H9 (cell line): ENCODE results near the gene LRRC30. TPM values are rescaled to one million over a fixed set of nuclear protein-coding genes. Genes with fewer than 3 reads are reported as not detected.

ENCODE experiments used
- DNase-seq: peaks from one replicate; pipeline ENCODE4 v3.0.0-alpha.2; 2017
- H2AFZ ChIP-seq: one replicate; pipeline ENCODE4 v1.6.1; 2013; ENCODE audit warnings: mild to moderate bottlenecking, low read length, control low read depth, moderate library complexity
- H2AK5ac ChIP-seq: 2 replicates; pipeline ENCODE4 v1.6.1; 2013; ENCODE audit warnings: low read length, control low read depth, mixed read lengths; ENCODE audit not compliant: insufficient read length
- H2BK120ac ChIP-seq: one replicate; pipeline ENCODE4 v1.6.1; 2013; ENCODE audit warnings: low read depth, mild to moderate bottlenecking, low read length, control low read depth, inconsistent platforms; ENCODE audit not compliant: poor library complexity, severe bottlenecking
- H2BK12ac ChIP-seq: 2 replicates; pipeline ENCODE4 v1.6.1; 2013; ENCODE audit warnings: low read length, control low read depth, mixed read lengths, low read depth; ENCODE audit not compliant: insufficient read length
- H2BK15ac ChIP-seq: 2 replicates; pipeline ENCODE4 v1.6.1; 2013; ENCODE audit warnings: low read depth, low read length, control low read depth
- H2BK20ac ChIP-seq: one replicate; pipeline ENCODE4 v1.6.1; 2013; ENCODE audit warnings: low read depth, mild to moderate bottlenecking, low read length, control low read depth, inconsistent platforms; ENCODE audit not compliant: poor library complexity, severe bottlenecking
- H2BK5ac ChIP-seq: 2 replicates; pipeline ENCODE4 v1.6.1; 2013; ENCODE audit warnings: low read length, control low read depth, mixed read lengths; ENCODE audit not compliant: insufficient read length
- H3K14ac ChIP-seq: 2 replicates; pipeline ENCODE4 v1.6.1; 2013; ENCODE audit warnings: low read length, control low read depth; ENCODE audit not compliant: insufficient read depth
- H3K18ac ChIP-seq: 2 replicates; pipeline ENCODE4 v1.6.1; 2013; ENCODE audit warnings: low read depth, mild to moderate bottlenecking, mixed read lengths, low read length, control low read depth; ENCODE audit not compliant: insufficient read length
- H3K23ac ChIP-seq: 2 replicates; pipeline ENCODE4 v1.6.1; 2013; ENCODE audit warnings: low read length, control low read depth, mixed read lengths, low read depth; ENCODE audit not compliant: insufficient read length
- H3K23me2 ChIP-seq: 2 replicates; pipeline ENCODE4 v1.6.1; 2013; ENCODE audit warnings: low read depth, mild to moderate bottlenecking, mixed read lengths, low read length, control low read depth; ENCODE audit not compliant: insufficient read length, poor library complexity, severe bottlenecking
- H3K27ac ChIP-seq: 2 replicates; pipeline ENCODE4 v1.5.1; 2013; ENCODE audit warnings: low read length, control low read depth, mixed read lengths, low read depth; ENCODE audit not compliant: insufficient read length
- H3K27me3 ChIP-seq: 2 replicates; pipeline ENCODE4 v1.6.1; 2013; ENCODE audit warnings: low read length, control low read depth, inconsistent platforms; ENCODE audit not compliant: insufficient read depth
- H3K4ac ChIP-seq: 2 replicates; pipeline ENCODE4 v1.6.1; 2013; ENCODE audit warnings: low read depth, mild to moderate bottlenecking, control low read depth, inconsistent platforms, low read length, moderate library complexity
- H3K4me1 ChIP-seq: 2 replicates; pipeline ENCODE4 v1.6.1; 2013; ENCODE audit warnings: low read length, control low read depth, inconsistent platforms; ENCODE audit not compliant: insufficient read depth
- H3K4me2 ChIP-seq: 2 replicates; pipeline ENCODE4 v1.6.1; 2013; ENCODE audit warnings: low read length, control low read depth, mixed read lengths; ENCODE audit not compliant: insufficient read length, insufficient read depth
- H3K56ac ChIP-seq: 2 replicates; pipeline ENCODE4 v1.6.1; 2013; ENCODE audit warnings: low read depth, mild to moderate bottlenecking, mixed read lengths, low read length, control low read depth; ENCODE audit not compliant: insufficient read length
- H3K79me1 ChIP-seq: 2 replicates; pipeline ENCODE4 v1.6.1; 2013; ENCODE audit warnings: low read depth, mild to moderate bottlenecking, moderate library complexity, low read length, control low read depth, inconsistent platforms; ENCODE audit not compliant: insufficient read depth, poor library complexity, severe bottlenecking
- H3K79me2 ChIP-seq: 2 replicates; pipeline ENCODE4 v1.6.1; 2013; ENCODE audit warnings: low read length, control low read depth, inconsistent platforms; ENCODE audit not compliant: insufficient read depth
- H3K9ac ChIP-seq: 2 replicates; pipeline ENCODE4 v1.6.1; 2013; ENCODE audit warnings: low read length, control low read depth, mixed read lengths; ENCODE audit not compliant: insufficient read length; ENCODE audit errors: extremely low read depth
- H3K9me3 ChIP-seq: one replicate; pipeline ENCODE4 v1.6.1; 2013; ENCODE audit warnings: low read depth, low read length, inconsistent platforms; ENCODE audit not compliant: control insufficient read depth
- H3T11ph ChIP-seq: one replicate; pipeline ENCODE4 v1.6.1; 2013; ENCODE audit warnings: mild to moderate bottlenecking, low read length, control low read depth, inconsistent platforms
- H4K20me1 ChIP-seq: one replicate; pipeline ENCODE4 v1.6.1; 2013; ENCODE audit not compliant: control insufficient read depth, insufficient read length, insufficient read depth
- H4K5ac ChIP-seq: 2 replicates; pipeline ENCODE4 v1.6.1; 2013; ENCODE audit warnings: low read depth, mild to moderate bottlenecking, mixed read lengths, low read length, control low read depth; ENCODE audit not compliant: insufficient read length
- H4K8ac ChIP-seq: replicated peaks from 2 replicates; pipeline ENCODE4 v1.6.1; 2013; ENCODE audit warnings: low read length, control low read depth, mixed read lengths, low read depth; ENCODE audit not compliant: insufficient read length
- H4K91ac ChIP-seq: 2 replicates; pipeline ENCODE4 v1.6.1; 2013; ENCODE audit warnings: low read depth, mild to moderate bottlenecking, moderate library complexity, mixed read lengths, low read length, control low read depth; ENCODE audit not compliant: insufficient read length
- H3K27ac Mint-ChIP-seq, 3 experiments: 2 replicates in 2 of 3; 3 replicates in 1 of 3; pipeline ENCODE4 v1.8.0; 2020 to 2021; ENCODE audit warnings: mixed read lengths in 3 of 3, mild to moderate bottlenecking in 1 of 3, moderate library complexity in 1 of 3
- H3K27me3 Mint-ChIP-seq: 2 replicates; pipeline ENCODE4 v1.8.0; 2021; ENCODE audit warnings: low read depth, mild to moderate bottlenecking, moderate library complexity, mixed read lengths
- H3K36me3 Mint-ChIP-seq, 3 experiments: 2 replicates in 2 of 3; 3 replicates in 1 of 3; pipeline ENCODE4 v1.8.0; 2020 to 2021; ENCODE audit warnings: low read depth in 3 of 3, mixed read lengths in 3 of 3; ENCODE audit not compliant: insufficient read depth in 1 of 3
- H3K4me1 Mint-ChIP-seq, 2 experiments: 2 replicates each; pipeline ENCODE4 v1.8.0; 2020; ENCODE audit warnings: mixed read lengths in 2 of 2
- H3K4me3 Mint-ChIP-seq, 2 experiments: 2 replicates in 1 of 2; 3 replicates in 1 of 2; pipeline ENCODE4 v1.8.0; 2020 to 2021; ENCODE audit warnings: mild to moderate bottlenecking in 2 of 2, mixed read lengths in 2 of 2, moderate library complexity in 1 of 2
- H3K9me3 Mint-ChIP-seq, 2 experiments: 2 replicates in 1 of 2; 3 replicates in 1 of 2; pipeline ENCODE4 v1.8.0; 2020; ENCODE audit warnings: mild to moderate bottlenecking in 2 of 2, mixed read lengths in 2 of 2, moderate library complexity in 1 of 2
- CTCF ChIP-seq: fragments of 200-600 bp; sonication (generic); conservative IDR thresholded peaks from 3 replicates; pipeline ENCODE4 v1.8.0; 2021; ENCODE audit warnings: antibody characterized with exemption, mild to moderate bottlenecking
- WGBS: extraction: QIAGEN DNeasy Blood & Tissue Kit; methylation state at CpG from one replicate; pipeline ENCODE4 v1.1.7; 2013; ENCODE audit warnings: missing lambda C conversion rate, low lambda C conversion rate, mixed read lengths; ENCODE audit not compliant: insufficient read length; ENCODE audit errors: extremely low coverage; 5-methylcytosine and 5-hydroxymethylcytosine counted together
- total RNA-seq: library from RNA; stranded (reverse); gene quantifications from 2 replicates; pipeline ENCODE4 v1.2.1, GENCODE V29; 2021

LRRC30 gene
- total RNA-seq, 1 experiment from 2014 or later, result not detected

GRCh38 chr18:7195266-7195665 is 35.6 kb upstream of the LRRC30 start:
- WGBS, result no CpG with 5 or more reads among the region's 5 CpGs
- H3K56ac ChIP-seq, result no peak overlapping the region
- no peak overlapping the region for H3K27ac ChIP-seq
- no peaks in the 10 kb centered on the region for H3K9me3 Mint-ChIP-seq
- H3K4me1 Mint-ChIP-seq, result no peaks in the 10 kb centered on the region
- no peaks in the 10 kb centered on the region for H3K79me2 ChIP-seq
- no peak for DNase-seq
- no peak overlapping the region for H2BK12ac ChIP-seq
- no peak overlapping the region for H2AK5ac ChIP-seq
- no peak overlapping the region for H3K9ac ChIP-seq
- H4K5ac ChIP-seq, result no peak overlapping the region
- no peak overlapping the region for H3K18ac ChIP-seq
- no peak overlapping the region for H2AFZ ChIP-seq
- H3K9me3 ChIP-seq, result no peaks in the 10 kb centered on the region
- no peak overlapping the region for H3K23ac ChIP-seq
- no peaks in the 10 kb centered on the region; the same call in 1 of the 2 replicates for H3K27me3 Mint-ChIP-seq
- H3K27ac Mint-ChIP-seq, result no peak overlapping the region
- H4K8ac ChIP-seq, result no peak overlapping the region
- H3K4ac ChIP-seq, result no peak overlapping the region
- no peak overlapping the region for H3K14ac ChIP-seq
- no peak for TF ChIP-seq CTCF
- no peaks in the 10 kb centered on the region for H4K20me1 ChIP-seq
- H3K4me3 Mint-ChIP-seq, result no peak overlapping the region
- no peak overlapping the region for H2BK20ac ChIP-seq
- no peak overlapping the region for H3T11ph ChIP-seq
- H2BK120ac ChIP-seq, result no peak overlapping the region
- no peaks in the 10 kb centered on the region for H3K79me1 ChIP-seq
- H3K23me2 ChIP-seq, result no peaks in the 10 kb centered on the region
- no peak overlapping the region for H2BK5ac ChIP-seq
- no peak overlapping the region for H3K4me2 ChIP-seq
- no peaks in the 10 kb centered on the region for H3K36me3 Mint-ChIP-seq
- no peaks in the 10 kb centered on the region for H3K27me3 ChIP-seq
- H3K4me1 ChIP-seq, result no peaks in the 10 kb centered on the region
- H4K91ac ChIP-seq, result no peak overlapping the region
- no peak overlapping the region for H2BK15ac ChIP-seq
